ENCODE results near the gene NRXN3. TPM values are rescaled to one million over a fixed set of nuclear protein-coding genes. Genes with fewer than 3 reads are reported as not detected.

NRXN3 gene
- polyA plus RNA-seq, 1 of the 3 experiments (the other 2 are of a cell fraction): 1.6 TPM

GRCh38 chr14:78644824-78645559, 474.8 kb downstream of the NRXN3 start:
- Histone ChIP-seq H3K36me3 (replicated peaks in 1 of 2; ENCODE audit: control insufficient read depth in 1 of 2, insufficient read depth in 2 of 2, low read length in 1 of 2) (no peaks in the 10 kb centered on the region), H2AFZ (ENCODE audit: low read depth) (no peak overlapping the region), H3F3A (replicated peaks; ENCODE audit: insufficient read depth) (no peaks in the 10 kb centered on the region), H3K4me2 (no peak overlapping the region), H3K27ac (ENCODE audit: low read depth in 2 of 2, low read length in 1 of 2) (no peak overlapping the region), H3K4me1 (ENCODE audit: control insufficient read depth in 1 of 2, insufficient read depth in 2 of 2, low read depth in 1 of 2, low read length in 1 of 2) (no peaks in the 10 kb centered on the region), H3K4me3 (ENCODE audit: low read depth in 2 of 2, low read length in 1 of 2) (no peak overlapping the region), H3K9ac (no peak overlapping the region), H3K9me3 (no peaks in the 10 kb centered on the region), H3K9me2 (no peaks in the 10 kb centered on the region), H4K20me1 (ENCODE audit: insufficient read depth) (no peaks in the 10 kb centered on the region), H3K79me2 (ENCODE audit: insufficient read depth) (no peaks in the 10 kb centered on the region), H3K27me3 (ENCODE audit: insufficient read depth) (no peaks in the 10 kb centered on the region)
- DNase-seq: no peak
- 35% methylated on average over 22 of the region's 22 CpGs for WGBS (ENCODE audit: low lambda C conversion rate)
- no peak for TF ChIP-seq EP300 (IDR thresholded peaks at IDR 0.05; ENCODE audit: borderline replicate concordance in 1 of 2, low read depth in 1 of 2, low read length in 1 of 2)
- TF ChIP-seq FOXM1 (IDR thresholded peaks at IDR 0.05; ENCODE audit: low read depth): no peak
- no peak for TF ChIP-seq EZH2phosphoT487 (IDR thresholded peaks at IDR 0.05; ENCODE audit: borderline replicate concordance, low read depth)
- no peak for TF ChIP-seq RFX5 (IDR thresholded peaks at IDR 0.05; ENCODE audit: low read length)
- no peak for TF ChIP-seq GATA2 (CRISPR knock-in tag; IDR thresholded peaks at IDR 0.05)
- no peak for TF ChIP-seq TCF12 (IDR thresholded peaks at IDR 0.05)
- no peak for TF ChIP-seq MXI1 (IDR thresholded peaks at IDR 0.05; ENCODE audit: low read depth, low read length)
- TF ChIP-seq YY1 (IDR thresholded peaks at IDR 0.05; ENCODE audit: low read depth): no peak
- TF ChIP-seq RAD21 (IDR thresholded peaks at IDR 0.05; ENCODE audit: low read length): no peak
- no peak for TF ChIP-seq RCOR1 (IDR thresholded peaks at IDR 0.05; ENCODE audit: low read length)
- TF ChIP-seq POLR2AphosphoS5 (IDR thresholded peaks at IDR 0.05; ENCODE audit: low read depth, low read length): no peak
- ChIA-PET CTCF (interaction anchor here (1.4 kb wide), 1 partner anchor 78 kb away, joined by 3 read pairs; no protein-coding TSS in a partner anchor), POLR2A (no interaction called here)

DNA sequence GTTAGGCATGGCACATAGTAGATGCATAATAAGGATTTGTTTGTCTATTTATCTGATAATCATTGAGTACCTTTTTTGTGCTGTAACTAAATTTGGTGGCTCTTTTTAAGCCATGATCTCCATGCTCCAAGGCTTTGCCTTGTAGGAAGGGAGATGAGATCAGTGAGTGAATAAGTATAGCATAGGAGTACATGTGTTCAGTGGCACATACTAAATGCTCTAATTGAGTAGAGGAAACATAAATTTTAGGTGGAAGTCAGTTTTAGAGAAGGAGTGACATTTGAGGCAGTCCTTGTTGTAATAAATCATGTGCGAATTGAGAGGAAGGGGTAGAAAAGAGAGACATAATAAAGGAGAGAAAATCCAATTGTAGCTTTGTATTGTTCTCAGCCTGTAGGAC, 482.6 kb downstream of the NRXN3 start:
- Histone ChIP-seq H3K36me3 (replicated peaks in 1 of 2; ENCODE audit: control insufficient read depth in 1 of 2, insufficient read depth in 2 of 2, low read length in 1 of 2) (no peaks in the 10 kb centered on the region), H3K9ac (no peak overlapping the region), H3K9me3 (no peaks in the 10 kb centered on the region), H3K4me3 (ENCODE audit: low read depth in 2 of 2, low read length in 1 of 2) (no peak overlapping the region), H3K9me2 (no peaks in the 10 kb centered on the region), H2AFZ (ENCODE audit: low read depth) (no peak overlapping the region), H3K4me1 (ENCODE audit: control insufficient read depth in 1 of 2, insufficient read depth in 2 of 2, low read depth in 1 of 2, low read length in 1 of 2) (no peaks in the 10 kb centered on the region), H3K79me2 (ENCODE audit: insufficient read depth) (no peaks in the 10 kb centered on the region), H3F3A (replicated peaks; ENCODE audit: insufficient read depth) (no peaks in the 10 kb centered on the region), H4K20me1 (ENCODE audit: insufficient read depth) (no peaks in the 10 kb centered on the region), H3K4me2 (no peak overlapping the region), H3K27me3 (ENCODE audit: insufficient read depth) (no peaks in the 10 kb centered on the region), H3K27ac (ENCODE audit: low read depth in 2 of 2, low read length in 1 of 2) (no peak overlapping the region)
- 20% methylated on average over 1 of the region's 1 CpG for WGBS (ENCODE audit: low lambda C conversion rate)
- POLR2A ChIA-PET: no interaction called here
- DNase-seq: no peak
- CTCF ChIA-PET: no interaction called here
- TF ChIP-seq ELF1 (IDR thresholded peaks at IDR 0.05): no peak
- TF ChIP-seq FOXJ3 (CRISPR knock-in tag; IDR thresholded peaks at IDR 0.05): no peak
- no peak for TF ChIP-seq CHD2 (IDR thresholded peaks at IDR 0.05; ENCODE audit: low read length, partially characterized antibody)
- TF ChIP-seq RXRA (IDR thresholded peaks at IDR 0.05; ENCODE audit: borderline replicate concordance, low read depth): no peak
- no peak for TF ChIP-seq JUND (IDR thresholded peaks at IDR 0.05)
- TF ChIP-seq EZH2phosphoT487 (IDR thresholded peaks at IDR 0.05; ENCODE audit: borderline replicate concordance, low read depth): no peak
- no peak for TF ChIP-seq FOXM1 (IDR thresholded peaks at IDR 0.05; ENCODE audit: low read depth)

Data from SK-N-SH (cell line).